Hippocampal formation (tissue), 2 donors: ENCODE results near the gene GPC6.

Experiments
- DNase-seq, 2 donors: peaks; one replicate each; lab custom pipeline; 2025; lab: John Stamatoyannopoulos, UW

The GPC6 gene

DNA sequence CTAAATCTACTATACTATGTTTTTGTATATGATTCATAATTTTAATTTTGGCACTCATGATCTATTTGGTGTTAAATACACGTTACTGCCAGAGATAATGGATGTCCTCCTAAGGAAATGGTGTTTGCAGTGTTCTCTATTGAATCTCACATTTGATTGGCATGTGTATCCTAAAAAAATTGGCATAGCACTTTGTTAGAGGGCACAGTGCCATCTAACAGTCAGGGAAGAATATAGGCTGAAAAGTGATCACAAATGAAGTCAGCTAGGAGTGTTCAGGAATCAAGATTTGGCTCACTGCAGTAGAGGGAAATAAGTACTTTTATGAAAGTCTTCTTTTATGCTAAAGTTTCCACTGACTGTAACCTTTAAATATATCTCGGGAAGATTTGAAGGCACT, 624.6 kb downstream of the GPC6 start:
- no peak for DNase-seq

DNA sequence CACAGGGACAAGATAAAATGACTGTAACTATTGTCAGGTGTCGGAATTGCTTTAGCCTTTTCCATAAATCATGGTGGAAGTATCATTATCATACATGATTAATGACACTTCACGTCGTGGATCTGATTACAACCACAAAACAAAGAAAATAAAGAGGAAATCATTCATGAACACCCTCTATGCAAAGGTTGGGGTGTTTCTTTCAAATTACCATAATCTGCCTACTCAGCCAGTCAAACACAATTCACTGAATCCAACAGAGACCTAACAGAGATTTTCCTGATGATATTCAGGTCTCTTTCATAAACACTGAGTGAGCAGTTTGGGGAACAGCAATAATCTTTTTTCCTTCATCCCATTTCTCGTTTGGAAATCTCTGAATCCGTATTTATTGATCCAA, 627.3 kb downstream of the GPC6 start:
- DNase-seq, result no peak

GRCh38 chr13:93857126-93857525, 630.5 kb downstream of the GPC6 start:
- no peak for DNase-seq

GRCh38 chr13:93859716-93860115, 633.1 kb downstream of the GPC6 start:
- no peak for DNase-seq

GRCh38 chr13:93861818-93862217, 635.2 kb downstream of the GPC6 start:
- no peak for DNase-seq

GRCh38 chr13:93862259-93862658, 635.7 kb downstream of the GPC6 start:
- DNase-seq, result no peak

GRCh38 chr13:93865235-93865634, 638.6 kb downstream of the GPC6 start:
- DNase-seq, result no peak

- DNase-seq, result no peak
These were observed 640.9 kb downstream of the GPC6 start for GRCh38 chr13:93867481-93867880.

- DNase-seq, result no peak
These were observed 645.8 kb downstream of the GPC6 start for GRCh38 chr13:93872376-93872775.

DNA sequence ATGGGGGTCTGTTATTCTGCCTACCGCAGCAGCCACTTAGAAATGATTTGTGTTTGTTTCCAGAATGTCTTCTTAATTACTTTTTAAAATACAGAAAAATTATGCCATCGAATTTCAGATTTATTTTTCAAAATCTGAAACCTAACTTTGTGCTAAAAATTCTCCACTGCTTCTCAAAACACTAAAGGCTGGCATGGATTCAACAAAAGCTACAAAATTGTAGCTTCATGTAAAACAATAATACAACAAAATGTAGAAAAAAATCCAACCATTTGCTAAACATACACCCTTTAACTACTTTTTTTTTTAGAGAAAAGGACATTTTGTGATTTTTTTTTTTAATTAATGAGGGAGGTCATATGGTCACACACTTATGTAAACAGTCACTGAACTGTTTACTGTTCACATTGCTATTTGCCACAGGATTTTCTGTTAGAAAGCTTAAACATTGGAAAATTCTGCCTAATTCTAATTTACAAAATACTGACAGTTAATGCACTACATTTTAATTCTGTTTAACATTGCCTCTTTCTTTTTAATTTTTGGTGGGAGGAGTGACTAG, 646.3 kb downstream of the GPC6 start:
- DNase-seq, result no peak

DNA sequence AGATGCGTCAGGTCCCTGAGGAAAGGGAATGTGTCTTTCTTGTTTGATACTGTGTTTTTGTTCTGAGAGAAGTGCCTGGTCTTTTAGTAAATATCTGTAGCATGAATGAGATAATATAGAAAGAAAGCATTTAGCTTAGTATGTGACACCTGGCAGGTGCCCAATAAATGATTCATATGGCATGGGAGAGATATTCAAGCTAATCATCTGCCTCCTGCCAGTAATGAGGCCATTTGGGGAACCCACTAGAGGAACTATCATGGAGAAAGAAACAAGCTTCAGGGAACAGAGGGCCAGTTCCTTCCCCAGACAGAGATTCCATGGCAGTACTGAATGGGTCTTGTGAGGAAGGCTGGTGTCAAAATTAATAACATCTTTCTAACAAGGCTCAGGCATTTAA, 648.9 kb downstream of the GPC6 start:
- no peak for DNase-seq

DNA sequence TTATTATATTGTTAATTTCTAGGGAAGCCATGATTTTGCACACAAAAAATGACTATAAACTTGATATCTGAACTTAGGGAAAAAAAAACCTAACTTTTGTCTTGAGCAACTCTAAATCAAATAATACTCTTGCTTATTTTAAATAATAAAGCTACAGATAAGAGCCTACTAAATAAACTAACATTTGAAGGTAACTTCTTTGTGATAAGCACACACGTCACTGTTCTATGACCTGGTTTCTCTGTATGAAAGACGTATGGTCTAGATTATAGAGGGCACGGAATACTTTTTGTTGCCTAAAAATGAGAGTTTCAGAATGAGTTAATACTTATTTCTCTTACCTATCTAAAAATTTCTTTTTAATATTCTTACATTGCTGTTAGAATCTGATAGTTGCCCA, 649.6 kb downstream of the GPC6 start:
- no peak for DNase-seq

DNA sequence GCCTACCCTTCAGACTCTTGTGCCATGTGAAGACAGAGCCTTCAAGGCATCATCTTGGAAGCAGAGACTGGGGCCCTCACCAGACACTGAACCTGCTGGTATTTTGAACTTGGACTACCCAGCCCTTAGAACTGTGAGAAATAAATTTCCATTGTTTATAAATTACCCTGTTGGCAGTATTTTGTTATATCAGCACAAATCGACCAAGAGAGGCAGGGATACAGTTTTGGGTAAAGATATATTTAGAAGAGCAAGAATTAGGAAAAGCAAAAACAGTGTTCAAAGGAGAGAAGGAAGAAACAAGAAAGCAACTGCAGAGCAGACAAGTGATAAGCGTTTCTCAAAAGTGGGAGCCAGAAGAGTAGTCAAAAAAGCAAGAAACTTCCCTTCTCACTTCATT, 652.1 kb downstream of the GPC6 start:
- no peak for DNase-seq

DNA sequence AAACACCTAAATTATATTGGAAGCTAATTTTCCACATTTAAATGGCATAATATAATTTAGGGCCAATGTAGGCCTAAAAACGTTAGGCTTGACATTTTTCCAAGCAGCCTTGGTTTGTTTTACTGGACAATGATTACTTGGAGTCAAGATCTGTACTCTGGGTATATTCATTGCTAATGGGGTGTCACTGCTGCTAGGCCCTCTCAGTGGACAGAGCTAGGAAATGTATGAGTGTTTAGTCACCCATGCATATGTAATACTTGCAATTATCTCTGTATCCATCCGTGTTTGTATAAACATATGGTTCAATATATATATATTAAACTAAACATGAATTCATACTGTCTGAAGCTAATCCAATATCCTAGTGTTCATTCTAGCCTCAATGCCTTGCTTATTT, 654.8 kb downstream of the GPC6 start:
- DNase-seq, result no peak

DNA sequence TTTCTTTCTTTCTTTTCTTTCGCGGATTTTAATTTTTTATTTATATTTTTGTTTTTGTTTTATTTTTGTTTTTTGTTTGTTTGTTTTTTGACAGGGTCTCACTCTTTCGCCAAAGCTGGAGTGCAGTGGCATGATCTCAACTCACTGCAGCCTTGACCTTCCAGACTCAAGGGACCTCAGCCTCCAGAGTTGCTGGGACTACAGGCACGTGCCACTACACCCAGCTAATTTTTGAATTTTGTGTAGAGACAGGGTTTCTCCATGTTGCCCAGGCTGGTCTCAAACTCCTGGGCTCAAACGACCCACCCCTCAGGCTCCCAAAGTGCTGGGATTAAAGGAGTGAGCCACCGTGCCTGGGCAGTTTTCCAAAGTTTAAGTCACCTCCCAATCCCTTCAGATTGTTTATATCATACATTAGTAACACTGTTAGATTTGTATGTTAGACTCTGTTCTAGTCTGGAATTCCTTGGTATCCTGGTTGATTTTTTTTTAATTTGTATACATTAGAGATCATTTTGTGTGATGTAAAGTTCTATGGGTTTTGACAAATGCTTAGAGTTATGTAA, 655.6 kb downstream of the GPC6 start:
- DNase-seq, result no peak

- DNase-seq, result no peak
These were observed 662.9 kb downstream of the GPC6 start for GRCh38 chr13:93889430-93889951.

GRCh38 chr13:93899981-93900380, 673.4 kb downstream of the GPC6 start:
- no peak for DNase-seq

GRCh38 chr13:93900731-93901130, 674.1 kb downstream of the GPC6 start:
- DNase-seq, result no peak

DNA sequence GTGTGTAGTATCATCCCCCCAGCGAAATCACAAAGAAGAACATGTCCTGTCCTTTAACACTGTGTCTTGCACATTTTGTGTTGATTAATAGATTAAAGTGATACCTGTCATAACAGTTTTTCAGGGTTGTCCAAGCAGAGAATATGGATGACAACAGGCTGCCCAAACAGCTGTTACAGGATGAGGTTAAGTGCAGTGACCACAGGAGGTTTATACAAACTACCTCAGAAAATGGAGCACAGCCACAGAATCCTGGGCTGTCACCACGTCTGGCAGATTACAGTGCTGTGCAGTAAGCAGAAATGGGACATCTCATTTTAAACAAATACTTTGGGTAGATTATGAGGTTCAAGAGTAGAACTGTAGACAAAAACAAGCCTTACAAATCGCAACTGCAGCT, 677.3 kb downstream of the GPC6 start:
- no peak for DNase-seq

GRCh38 chr13:93915269-93915809, 688.7 kb downstream of the GPC6 start:
- DNase-seq, result no peak

- no peak for DNase-seq
These were observed 695.7 kb downstream of the GPC6 start for GRCh38 chr13:93922063-93922855.

GRCh38 chr13:93925990-93926389, 699.4 kb downstream of the GPC6 start:
- DNase-seq, result no peak

DNA sequence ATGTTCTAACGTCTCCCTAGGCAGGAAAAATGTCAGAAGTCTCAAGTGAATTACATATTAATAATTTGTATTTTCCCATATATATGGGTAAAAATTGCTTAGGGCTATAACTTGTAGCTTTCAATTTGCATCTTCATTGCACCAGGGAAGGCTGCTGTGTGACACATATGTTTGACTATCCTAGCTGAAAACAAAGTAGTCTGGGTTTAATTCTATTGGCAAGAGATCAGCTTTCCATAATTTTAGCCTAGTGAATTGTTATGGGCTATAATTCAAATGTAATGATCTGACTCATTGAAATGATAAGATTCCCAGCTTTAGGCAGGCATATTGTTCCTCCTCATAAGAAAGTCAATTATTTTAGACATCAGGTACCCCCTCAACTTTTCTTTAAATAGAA, 699.8 kb downstream of the GPC6 start:
- no peak for DNase-seq
